NCI-H510A treated with DMSO at 0.1 percent for 48 hours (cell line): ENCODE measurements around the gene NEURL2.

Source experiments
- DNase-seq: peaks from one replicate; lab custom pipeline; 2025; lab: John Stamatoyannopoulos, UW

The NEURL2 gene

GRCh38 chr20:45872626-45873025 lies 18.4 kb downstream of the NEURL2 start:
- DNase-seq = peak; percentile 10

GRCh38 chr20:45867819-45868176 lies 23.2 kb downstream of the NEURL2 start:
- DNase-seq = no peak

GRCh38 chr20:45867136-45867818 lies 23.7 kb downstream of the NEURL2 start:
- DNase-seq = no peak

- no peak for DNase-seq
Observed at GRCh38 chr20:45866454-45866853, 24.6 kb downstream of the NEURL2 start.

- DNase-seq = peak; percentile 71
Observed at GRCh38 chr20:45863543-45864470, 27.2 kb downstream of the NEURL2 start.

GRCh38 chr20:45861221-45862075 lies 29.6 kb downstream of the NEURL2 start:
- peak; percentile 81 for DNase-seq

GRCh38 chr20:45860560-45861220 lies 30.3 kb downstream of the NEURL2 start:
- no peak for DNase-seq

GRCh38 chr20:45859916-45860315 lies 31.1 kb downstream of the NEURL2 start:
- DNase-seq = no peak

- no peak for DNase-seq
Observed at GRCh38 chr20:45857882-45858216, 33.2 kb downstream of the NEURL2 start.

GRCh38 chr20:45857114-45857881 lies 33.7 kb downstream of the NEURL2 start, which contains the start of the genes ACOT8 and ZSWIM3:
TSS of gene ACOT8 (minus strand) at chr20:45857392. CDS start at chr20:45857315, 77 bp downstream.
TSS of gene ZSWIM3 (plus strand) at chr20:45857614. CDS start at chr20:45857826, 212 bp downstream.
- peak; percentile 98 for DNase-seq

- DNase-seq = no peak
Observed at GRCh38 chr20:45853484-45853883, 37.5 kb downstream of the NEURL2 start.

- DNase-seq = no peak
Observed at GRCh38 chr20:45852326-45852725, 38.7 kb downstream of the NEURL2 start.

GRCh38 chr20:45851501-45851900 lies 39.5 kb downstream of the NEURL2 start:
- no peak for DNase-seq

GRCh38 chr20:45850926-45851325 lies 40.1 kb downstream of the NEURL2 start:
- no peak for DNase-seq

- no peak for DNase-seq
Observed at GRCh38 chr20:45850238-45850637, 40.8 kb downstream of the NEURL2 start.

GRCh38 chr20:45848969-45849582 lies 41.9 kb downstream of the NEURL2 start:
- no peak for DNase-seq

GRCh38 chr20:45848421-45848820 lies 42.6 kb downstream of the NEURL2 start:
- no peak for DNase-seq

- DNase-seq = no peak
Observed at GRCh38 chr20:45845452-45845851, 45.6 kb downstream of the NEURL2 start.

- no peak for DNase-seq
Observed at GRCh38 chr20:45843506-45843905, 47.5 kb downstream of the NEURL2 start.

- no peak for DNase-seq
Observed at GRCh38 chr20:45842169-45842812, 48.7 kb downstream of the NEURL2 start.
